GM08714 (cell line): Measurements from ENCODE around the gene ZNF462.
"Not testable (repeated sequence)": the region's sequence is repeated elsewhere in the genome, so short reads cannot be mapped to it uniquely, and the experiment has no call there.

Experiments used
- H3K4me3 ChIP-seq: fragments of 200-500 bp; sonication (Bioruptor generic); 2 replicates; pipeline ENCODE4 v1.5.1; 2014; ENCODE audit warnings: mild to moderate bottlenecking, low read length, inconsistent platforms
- ZNF274 ChIP-seq: IDR thresholded peaks from 2 replicates; pipeline ENCODE4 v1.6.1; 2012; ENCODE audit warnings: mild to moderate bottlenecking, low read depth, low read length

ZNF462 gene

DNA sequence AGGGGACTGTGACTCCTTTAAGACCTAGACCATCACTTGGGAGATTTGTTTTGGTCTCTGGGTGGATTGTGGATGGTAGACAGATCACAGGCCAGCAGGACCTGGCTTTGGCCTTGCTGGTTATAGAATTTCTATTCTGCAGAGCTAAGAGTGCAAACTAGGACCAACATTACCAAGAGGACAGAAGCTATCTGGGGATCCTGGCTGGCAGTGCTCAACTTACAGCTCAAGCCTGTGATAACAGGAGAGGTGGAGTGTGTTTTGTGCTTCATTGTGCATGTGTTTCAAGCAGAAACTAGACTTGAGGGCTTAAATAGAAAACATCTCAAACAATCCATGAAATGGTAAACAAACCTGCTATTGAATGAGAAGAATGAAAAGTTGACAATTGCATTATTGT is 106.7 kb downstream of the ZNF462 start:
- H3K4me3 ChIP-seq = no peak overlapping the region
- no peak for TF ChIP-seq ZNF274

DNA sequence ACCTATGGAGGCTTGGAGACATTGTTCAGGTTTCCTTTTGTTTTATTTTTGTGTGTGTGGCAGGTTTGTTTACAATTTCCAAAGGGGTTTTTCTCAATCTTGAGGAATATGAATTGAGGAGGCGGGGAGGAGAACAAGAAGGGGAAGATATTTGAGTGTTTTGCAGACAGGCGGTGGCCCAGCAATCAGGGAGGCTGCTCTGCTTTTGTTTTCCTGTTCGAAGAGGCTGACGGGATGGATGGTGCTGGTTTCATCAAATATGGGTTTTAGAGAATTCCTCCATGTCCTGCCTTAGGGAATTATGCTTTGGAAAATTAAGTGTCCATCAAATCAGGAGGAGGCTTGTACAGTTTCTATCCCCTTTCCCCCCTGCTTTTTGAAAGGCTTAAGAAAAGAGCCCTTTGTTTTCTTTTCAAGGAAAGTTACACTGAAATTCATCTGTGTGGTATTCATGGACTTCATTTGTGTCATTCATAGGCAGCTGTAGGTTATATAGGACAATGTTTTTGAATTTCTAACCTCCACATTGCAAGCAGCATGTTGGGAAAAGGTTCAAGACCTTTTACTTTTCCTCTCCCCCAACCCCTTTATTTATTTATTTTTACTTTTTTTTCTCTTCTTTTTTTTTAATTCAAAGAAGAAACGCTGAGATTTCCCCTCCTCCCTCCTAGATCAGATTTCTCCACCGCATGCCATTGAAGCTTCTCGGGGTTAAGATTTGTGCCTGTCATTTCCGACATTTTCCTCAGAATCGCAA is 107.4 kb downstream of the ZNF462 start:
- TF ChIP-seq ZNF274 = no peak
- no peak overlapping the region for H3K4me3 ChIP-seq

DNA sequence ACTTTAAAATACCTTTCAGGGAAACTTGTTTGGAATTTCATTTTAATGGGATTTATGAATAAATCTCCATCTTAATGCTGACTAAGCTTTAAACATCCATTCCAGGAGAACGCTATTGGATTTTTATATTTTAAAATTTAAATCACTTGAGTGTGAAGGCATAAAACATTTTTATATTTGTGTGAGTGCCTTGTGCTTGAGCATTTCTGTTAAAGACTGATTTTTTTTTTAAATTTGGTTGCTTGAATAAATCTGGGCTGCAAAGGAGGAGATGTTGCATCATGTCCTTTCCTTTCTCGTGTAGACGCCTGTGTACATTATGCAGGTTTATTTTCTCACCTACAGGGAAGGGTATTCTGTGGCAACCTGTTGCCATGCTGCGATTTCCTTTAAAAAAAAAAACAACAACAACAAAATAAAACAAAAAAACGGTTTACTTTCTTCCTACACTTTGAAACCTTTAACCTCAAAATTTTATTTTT is 108.1 kb downstream of the ZNF462 start:
- no peak for TF ChIP-seq ZNF274
- no peak overlapping the region for H3K4me3 ChIP-seq

DNA sequence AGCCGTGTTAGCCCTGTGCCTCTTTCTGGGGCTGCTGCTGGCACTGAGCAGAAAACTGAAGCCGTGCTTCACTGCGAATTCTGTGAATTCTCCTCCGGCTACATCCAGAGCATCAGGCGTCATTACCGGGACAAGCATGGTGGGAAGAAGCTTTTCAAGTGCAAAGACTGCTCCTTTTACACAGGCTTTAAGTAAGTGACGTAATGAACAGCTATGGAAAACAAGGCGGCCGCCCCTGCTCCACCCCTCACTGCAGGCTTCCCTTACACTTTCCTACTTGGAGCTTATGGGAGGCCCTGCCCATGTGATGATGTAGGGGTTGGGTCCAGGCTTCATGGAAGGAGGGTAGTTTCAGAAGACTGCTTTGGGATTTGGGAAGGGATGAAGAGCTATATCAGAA is 109.1 kb downstream of the ZNF462 start:
- H3K4me3 ChIP-seq = no peak overlapping the region
- no peak for TF ChIP-seq ZNF274

DNA sequence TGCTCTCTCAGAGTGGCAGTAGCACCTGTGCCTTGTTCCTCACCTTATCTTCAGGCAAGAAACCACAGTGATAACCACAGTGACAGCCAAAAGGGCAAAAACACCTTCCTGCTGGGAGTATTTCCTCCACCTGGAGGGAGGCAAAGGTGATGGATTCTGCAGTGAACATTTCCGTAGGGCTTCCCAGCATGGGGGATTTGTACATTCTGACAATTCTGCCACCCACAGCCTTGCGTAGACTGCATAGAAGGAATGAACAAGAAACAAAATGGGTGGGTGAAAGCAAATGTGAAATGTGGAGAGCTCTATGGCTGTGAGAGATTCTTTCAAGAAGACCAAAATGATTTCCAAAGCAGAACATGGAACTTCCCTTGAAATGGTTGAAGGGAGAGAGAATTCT is 111.4 kb downstream of the ZNF462 start:
- no peak overlapping the region for H3K4me3 ChIP-seq
- no peak for TF ChIP-seq ZNF274

DNA sequence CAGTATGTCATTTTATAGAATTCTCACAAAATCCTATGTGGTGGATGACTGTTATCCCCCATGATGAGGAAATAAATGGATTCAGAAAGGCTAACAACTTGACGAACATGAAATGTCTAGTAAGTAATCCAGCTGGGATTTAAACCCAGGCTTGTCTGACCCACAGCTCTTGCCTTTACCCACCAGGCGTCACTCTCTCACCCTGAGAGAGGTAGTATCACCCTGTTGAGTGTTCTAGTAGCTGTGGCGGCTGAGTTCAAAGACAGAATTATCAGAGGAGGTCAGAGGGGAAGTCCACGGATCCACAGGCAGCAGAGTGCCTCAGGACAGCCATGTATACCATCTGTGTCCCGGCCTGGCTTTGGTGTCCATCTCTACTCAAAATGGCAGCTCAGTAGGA is 113.8 kb downstream of the ZNF462 start:
- TF ChIP-seq ZNF274 = no peak

DNA sequence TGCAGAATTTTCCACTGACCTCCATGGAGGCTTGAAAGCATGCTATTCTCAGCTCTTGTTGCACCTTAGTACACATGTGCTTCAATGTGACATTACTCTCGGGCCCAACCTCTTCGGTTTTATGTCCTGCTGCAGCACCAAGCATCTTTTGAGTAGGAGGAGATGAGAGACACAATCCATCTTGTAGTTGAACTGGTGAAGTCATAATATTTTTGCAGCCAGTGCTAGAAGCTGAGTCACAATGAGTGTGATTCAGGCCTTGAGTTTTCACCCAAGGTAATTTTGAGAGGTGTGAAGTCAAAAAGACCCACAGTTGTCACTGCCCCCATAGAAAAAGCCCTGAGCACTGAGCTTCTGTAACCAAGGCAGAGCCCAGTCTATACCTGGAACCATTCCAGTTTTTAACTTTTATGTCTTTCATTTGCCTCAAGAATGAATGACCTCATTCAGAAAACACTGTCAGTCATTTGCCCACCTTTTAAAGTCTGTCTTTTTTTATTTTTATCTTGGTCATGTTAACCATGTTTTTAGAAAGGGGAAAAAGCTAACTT is 117.7 kb downstream of the ZNF462 start:
- H3K4me3 ChIP-seq = no peak overlapping the region
- no peak for TF ChIP-seq ZNF274

More for the DNA sequence above, 113.8 kb downstream of the ZNF462 start:
- no peak overlapping the region for H3K4me3 ChIP-seq

DNA sequence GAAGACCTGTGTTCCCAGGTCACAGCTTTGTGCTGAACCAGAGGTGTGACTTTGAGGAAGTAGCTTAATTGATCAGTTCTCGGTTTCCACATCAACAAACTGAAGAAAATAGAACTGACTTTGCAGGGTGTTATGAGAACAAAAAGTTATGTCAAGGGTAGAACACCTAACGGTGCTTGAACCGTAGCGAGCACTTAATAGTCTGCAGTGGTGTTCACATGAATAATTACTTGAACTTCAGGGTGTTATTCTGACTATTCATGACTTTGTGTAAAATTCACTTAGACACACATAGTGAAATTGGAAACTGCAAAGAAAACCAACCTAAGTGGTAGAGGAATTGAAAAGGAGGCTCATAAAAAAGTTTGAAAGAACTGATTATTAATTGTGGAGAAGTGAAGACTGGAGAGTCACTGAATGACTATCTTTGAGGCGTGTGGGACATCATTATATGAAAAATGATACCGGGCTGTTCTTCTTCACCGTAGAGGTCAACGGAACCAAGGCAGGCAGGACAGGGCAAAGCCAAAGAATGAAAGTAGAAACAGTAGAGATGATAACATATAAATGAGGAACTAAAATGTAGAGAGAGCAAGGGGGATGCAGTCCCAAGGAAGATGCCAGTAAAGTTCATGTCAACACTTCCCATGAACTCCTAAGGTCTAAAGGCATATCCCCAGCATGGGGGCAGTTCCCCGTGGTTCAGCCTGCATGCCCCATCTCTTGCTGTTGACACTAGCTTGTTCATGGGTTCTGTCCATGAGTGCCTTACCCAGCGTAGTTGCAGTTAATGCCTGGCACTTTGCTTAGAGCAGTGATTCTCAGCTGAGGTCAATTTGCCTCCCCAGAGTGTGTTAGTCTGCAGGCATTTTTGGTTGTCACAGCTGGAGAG is 118.7 kb downstream of the ZNF462 start:
- H3K4me3 ChIP-seq = no peak overlapping the region
- TF ChIP-seq ZNF274 = no peak

DNA sequence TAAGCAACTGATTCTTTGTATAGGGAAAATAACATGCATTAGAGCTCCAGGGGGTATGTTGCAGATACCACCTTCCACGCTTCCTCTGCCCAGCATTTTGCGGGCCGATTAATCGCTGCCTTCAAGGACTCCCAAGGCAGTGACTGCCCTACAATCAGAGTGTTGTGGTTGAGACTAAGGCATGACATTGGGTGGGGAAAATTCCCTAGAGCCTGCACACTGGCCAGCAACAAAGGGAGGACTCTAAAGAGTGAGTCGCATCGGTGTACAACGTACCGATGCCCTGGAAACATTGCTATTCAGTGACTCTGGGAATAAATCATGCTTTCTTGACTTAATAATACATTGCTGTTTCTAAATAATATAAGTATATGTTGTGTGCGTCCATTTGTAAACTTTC is 119.7 kb downstream of the ZNF462 start:
- no peak overlapping the region for H3K4me3 ChIP-seq
- TF ChIP-seq ZNF274 = no peak

DNA sequence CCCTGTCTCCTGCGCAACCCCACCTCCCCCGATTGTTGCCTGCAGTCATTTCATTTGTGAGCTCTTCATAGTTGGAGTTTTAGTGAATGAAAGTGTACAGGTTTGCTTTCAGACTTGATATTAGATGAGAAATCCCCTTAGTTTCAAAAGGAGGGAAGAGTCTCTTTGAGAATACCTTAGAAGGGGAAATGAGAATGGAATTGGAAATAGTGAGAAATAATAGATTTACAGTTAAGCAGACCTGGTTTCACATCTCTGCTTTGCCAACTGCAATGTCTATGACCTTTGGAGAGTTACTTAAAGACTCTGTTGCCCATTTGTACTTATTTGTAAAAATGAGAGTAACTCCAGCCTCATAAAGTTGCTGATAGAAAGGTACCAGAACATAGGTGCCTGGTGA is 120.4 kb downstream of the ZNF462 start:
- no peak overlapping the region for H3K4me3 ChIP-seq
- no peak for TF ChIP-seq ZNF274

DNA sequence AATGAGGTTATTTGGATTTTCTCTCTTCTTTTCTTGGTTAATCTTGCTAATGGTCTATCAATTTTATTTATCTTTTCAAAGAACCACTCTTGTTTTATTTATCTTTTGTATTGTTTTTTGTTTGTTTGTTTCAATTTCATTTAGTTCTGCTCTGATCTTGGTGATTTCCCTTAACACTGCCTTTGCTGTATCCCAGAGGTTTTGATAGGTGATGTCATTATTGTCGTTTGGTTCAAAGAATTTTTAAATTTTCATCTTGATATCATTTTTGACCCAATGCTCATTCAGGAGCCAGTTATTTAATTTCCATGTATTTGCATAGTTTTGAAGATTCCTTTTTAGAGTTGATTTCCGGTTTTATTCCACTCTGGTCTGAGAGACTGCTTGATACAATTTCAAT is 126.9 kb downstream of the ZNF462 start:
- not testable (repeated sequence) for H3K4me3 ChIP-seq

DNA sequence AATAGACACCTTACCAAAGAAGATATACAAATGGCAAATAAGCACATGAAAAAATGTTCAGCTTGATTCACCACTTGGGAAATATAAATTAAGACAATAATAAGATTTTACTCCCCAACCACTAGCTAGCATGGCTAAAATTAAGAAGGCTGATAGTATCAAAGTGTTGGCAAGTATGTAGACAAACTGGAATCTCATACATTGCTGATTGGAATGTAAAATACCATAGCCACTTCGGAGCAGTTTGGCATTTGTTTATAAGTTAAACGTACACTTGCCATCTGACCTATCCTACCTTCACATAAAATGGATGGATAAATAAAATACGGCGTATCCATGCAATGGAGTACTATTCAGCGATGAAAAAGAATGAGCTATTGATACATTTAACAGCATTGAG is 129.2 kb downstream of the ZNF462 start:
- no peak for TF ChIP-seq ZNF274
- no peak overlapping the region for H3K4me3 ChIP-seq

DNA sequence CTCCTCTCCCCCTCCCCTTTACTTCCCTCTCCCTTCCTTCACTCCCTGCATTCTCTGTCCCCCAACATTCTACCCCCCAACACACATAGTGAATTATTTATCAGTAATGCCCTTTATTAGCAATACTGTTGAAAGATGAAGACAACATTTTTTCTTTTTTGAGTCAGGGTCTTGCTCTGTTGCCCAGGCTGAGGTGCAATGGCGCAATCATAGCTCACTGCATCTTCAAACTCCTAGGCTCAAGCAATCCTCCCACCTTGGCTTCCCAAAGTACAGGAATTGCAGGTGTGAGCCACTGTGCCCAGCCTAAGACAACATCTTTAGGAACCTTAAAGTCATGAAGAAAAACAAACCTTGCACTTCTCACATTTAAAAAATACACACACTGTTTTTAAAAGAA is 130.6 kb downstream of the ZNF462 start:
- H3K4me3 ChIP-seq = no peak overlapping the region
- no peak for TF ChIP-seq ZNF274

DNA sequence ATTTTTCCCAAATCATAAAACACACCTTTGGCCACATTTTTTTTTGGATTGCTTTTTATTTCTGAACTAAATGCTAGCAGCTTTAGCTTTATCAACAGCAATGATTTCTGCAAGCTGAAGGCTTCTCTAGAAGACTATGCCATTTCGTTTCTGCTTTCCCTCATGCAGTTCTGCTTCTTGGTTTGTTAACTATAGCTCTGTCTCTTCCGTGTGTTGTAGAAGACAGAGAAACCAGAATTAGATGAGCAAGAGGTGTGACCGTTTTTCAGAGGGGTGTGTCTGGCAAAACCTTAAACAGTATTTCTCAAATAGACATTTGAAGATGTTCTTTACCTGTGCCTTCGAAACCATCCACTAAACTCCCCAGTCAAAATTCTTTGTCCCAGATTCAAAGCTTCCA is 131.5 kb downstream of the ZNF462 start:
- TF ChIP-seq ZNF274 = no peak
- H3K4me3 ChIP-seq = no peak overlapping the region

DNA sequence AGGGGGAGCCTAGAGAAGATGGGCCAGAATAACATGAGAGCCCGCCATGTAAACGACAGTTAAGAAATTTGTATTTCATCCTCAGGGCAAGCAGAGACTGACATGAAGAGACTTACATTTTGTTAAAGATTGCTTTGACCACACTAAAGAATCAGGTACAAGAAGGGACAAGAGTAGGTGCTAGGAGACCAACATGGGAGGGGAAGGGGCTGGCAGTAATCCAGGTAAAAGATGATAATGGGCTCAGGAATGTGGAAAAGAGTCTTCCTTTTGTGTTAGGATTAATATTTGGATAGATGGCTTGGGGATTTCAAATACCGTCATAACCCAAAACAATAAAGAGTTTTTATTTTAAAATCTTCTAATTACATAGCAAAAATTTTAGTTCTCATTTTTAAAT is 137.3 kb downstream of the ZNF462 start:
- H3K4me3 ChIP-seq = no peak overlapping the region
- TF ChIP-seq ZNF274 = no peak
